ENCODE data around the gene USP40.

- TF ChIP-seq CTCF (IDR thresholded peaks at IDR 0.05) (no peak), ZSCAN18 (CRISPR knock-in tag; IDR thresholded peaks at IDR 0.05) (no peak), FOXP1 (CRISPR knock-in tag; IDR thresholded peaks at IDR 0.05; ENCODE audit: borderline replicate concordance) (no peak), HMGXB4 (CRISPR knock-in tag; IDR thresholded peaks at IDR 0.05) (no peak), TEAD4 (CRISPR knock-in tag; IDR thresholded peaks at IDR 0.05) (no peak)
Measured at GRCh38 chr2:233445152-233445830, 121.3 kb downstream of the USP40 start.
